ENCODE results near the gene HOXC4. TPM values are rescaled to one million over a fixed set of nuclear protein-coding genes. Genes with fewer than 3 reads are reported as not detected.

The HOXC4 gene
- total and polyA plus RNA-seq, 12 donors = 0.03 to 0.22 (median 0.21) TPM; not detected in 8

DNA sequence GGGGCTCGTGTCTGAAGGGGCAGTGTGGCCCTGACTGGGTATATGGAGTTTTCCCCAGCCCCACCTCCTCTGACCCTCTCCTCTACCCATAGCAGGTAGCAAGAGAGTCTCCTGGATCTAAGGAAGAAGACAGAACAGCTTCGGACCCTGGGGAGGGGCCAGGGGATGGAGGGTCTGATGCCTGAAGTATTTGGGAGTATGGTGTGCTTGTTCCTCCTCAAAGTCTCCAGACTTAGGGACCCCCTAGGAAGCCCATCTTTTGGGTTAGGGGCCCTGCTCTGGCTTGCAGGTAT, 45.4 kb upstream of the HOXC4 start:
- Histone ChIP-seq H3K4me1 (peaks cover 6 to 20% (median 16%) of the 10 kb centered on the region in 9 donors), H3K27ac (no peak overlapping the region), H3K36me3 (no peaks in the 10 kb centered on the region), H3K27me3 (peaks cover 43 to 98% (median 97%) of the 10 kb centered on the region in 7 donors), H3K9me3 (no peaks in the 10 kb centered on the region), H3K4me3 (no peak overlapping the region)
- WGBS, 2 donors = 6 to 12% methylated on average over 2 of the region's 2 CpGs
- DNase-seq = no peak
- TF ChIP-seq CTCF (IDR thresholded peaks at IDR 0.05) = no peak
- intact Hi-C loops (cut with DNase I) = loop anchor here in 4 of 10 donors (5.0 to 10.0 kb wide), 3 partner anchors 194 to 367 kb away; no protein-coding TSS in a partner anchor
- ATAC-seq = no peak

- no peak overlapping the region for H3K27ac ChIP-seq
- ATAC-seq = peak in 1 of 8 donors; percentile 16
- peak overlapping the region in 4 of 10 donors; percentile 11 to 28 (median 20) for H3K4me3 ChIP-seq
- no peak for DNase-seq
- intact Hi-C loops (cut with DNase I) = loop anchor here in 5 of 10 donors (5.0 to 10.0 kb wide), 4 partner anchors 193 to 365 kb away; no protein-coding TSS in a partner anchor
- WGBS, 2 donors = 3% methylated on average over 47 to 51 of the region's 51 CpGs
- peaks cover 6 to 23% (median 17%) of the 10 kb centered on the region in 9 donors for H3K4me1 ChIP-seq
- no peak for TF ChIP-seq CTCF (IDR thresholded peaks at IDR 0.05)
- no peaks in the 10 kb centered on the region for H3K9me3 ChIP-seq
- H3K36me3 ChIP-seq = no peaks in the 10 kb centered on the region
- peaks cover 36 to 98% (median 96%) of the 10 kb centered on the region in 7 donors for H3K27me3 ChIP-seq
These were observed 44.2 kb upstream of the HOXC4 start for GRCh38 chr12:54009171-54010052.

DNA sequence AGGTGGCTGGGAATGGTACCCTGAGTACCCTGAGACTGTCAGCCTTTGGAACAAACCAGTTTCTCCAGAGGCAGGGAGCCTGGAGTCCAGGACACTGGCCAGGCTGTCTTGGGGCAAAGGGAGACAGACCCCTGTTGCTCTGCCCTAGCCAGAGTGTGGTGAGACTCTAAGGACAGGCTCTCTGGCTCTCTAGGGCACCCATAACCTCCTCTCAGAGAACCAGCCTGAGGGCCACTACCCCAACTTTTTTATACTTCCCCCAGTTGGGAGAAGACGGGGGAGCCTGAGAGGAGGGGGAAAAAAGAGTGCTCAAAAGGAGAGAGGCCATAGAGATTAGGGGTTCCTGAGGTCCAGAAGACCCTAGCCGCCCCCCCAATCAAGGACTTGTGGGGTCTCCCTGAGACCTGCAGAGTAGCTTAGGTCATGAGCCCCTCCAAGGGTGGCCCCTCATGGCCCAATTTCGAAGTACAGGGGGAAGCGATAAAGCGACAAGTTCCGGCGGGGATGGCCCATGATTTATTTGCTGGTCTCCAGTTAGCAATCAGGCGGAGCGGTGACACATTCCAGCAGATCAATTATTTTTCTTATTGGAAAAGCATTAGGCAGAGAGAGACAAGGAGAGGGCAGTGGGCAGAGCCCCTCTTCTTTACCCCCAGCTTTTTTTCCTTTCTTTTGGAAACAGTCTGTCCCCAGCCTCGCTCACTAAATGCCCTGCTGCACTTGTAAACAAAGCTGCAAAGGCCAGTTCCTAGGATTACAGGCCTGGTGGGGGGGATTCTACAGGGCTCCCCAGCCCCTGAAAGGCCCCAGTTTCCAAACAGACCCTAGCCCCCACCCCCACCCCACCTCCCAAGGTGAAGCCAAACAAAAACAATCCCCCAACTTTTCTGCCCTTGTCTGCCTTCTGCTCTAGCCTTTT, 43.3 kb upstream of the HOXC4 start:
- Histone ChIP-seq H3K27ac (no peak overlapping the region), H3K4me3 (no peak overlapping the region), H3K36me3 (no peaks in the 10 kb centered on the region), H3K9me3 (no peaks in the 10 kb centered on the region), H3K27me3 (peaks cover 42 to 98% (median 96%) of the 10 kb centered on the region in 7 donors), H3K4me1 (peaks cover 6 to 26% (median 17%) of the 10 kb centered on the region in 9 donors)
- no peak for ATAC-seq
- no peak for TF ChIP-seq CTCF (IDR thresholded peaks at IDR 0.05)
- intact Hi-C loops (cut with DNase I) = loop anchor here in 1 of 10 donors (10.0 kb wide), 1 partner anchor 344 kb away; no protein-coding TSS in a partner anchor
- WGBS, 2 donors = 9 to 17% methylated on average over 10 of the region's 10 CpGs
- no peak for DNase-seq
